ENCODE results near the gene TRAF3IP1. TPM values are rescaled to one million over a fixed set of nuclear protein-coding genes. Genes with fewer than 3 reads are reported as not detected.
A peak's percentile ranks its signal among the peaks of the same experiment; 100 is the strongest.
"Not testable (repeated sequence)": the region's sequence is repeated elsewhere in the genome, so short reads cannot be mapped to it uniquely, and the experiment has no call there.

The TRAF3IP1 gene, protein sequence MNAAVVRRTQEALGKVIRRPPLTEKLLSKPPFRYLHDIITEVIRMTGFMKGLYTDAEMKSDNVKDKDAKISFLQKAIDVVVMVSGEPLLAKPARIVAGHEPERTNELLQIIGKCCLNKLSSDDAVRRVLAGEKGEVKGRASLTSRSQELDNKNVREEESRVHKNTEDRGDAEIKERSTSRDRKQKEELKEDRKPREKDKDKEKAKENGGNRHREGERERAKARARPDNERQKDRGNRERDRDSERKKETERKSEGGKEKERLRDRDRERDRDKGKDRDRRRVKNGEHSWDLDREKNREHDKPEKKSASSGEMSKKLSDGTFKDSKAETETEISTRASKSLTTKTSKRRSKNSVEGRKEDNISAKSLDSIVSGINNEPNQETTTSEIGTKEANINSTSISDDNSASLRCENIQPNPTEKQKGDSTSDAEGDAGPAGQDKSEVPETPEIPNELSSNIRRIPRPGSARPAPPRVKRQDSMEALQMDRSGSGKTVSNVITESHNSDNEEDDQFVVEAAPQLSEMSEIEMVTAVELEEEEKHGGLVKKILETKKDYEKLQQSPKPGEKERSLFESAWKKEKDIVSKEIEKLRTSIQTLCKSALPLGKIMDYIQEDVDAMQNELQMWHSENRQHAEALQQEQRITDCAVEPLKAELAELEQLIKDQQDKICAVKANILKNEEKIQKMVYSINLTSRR
- total RNA-seq (10 to 100 TPM; 13.1 to 19.9 (median 17.2) TPM), polyA plus RNA-seq (6.3 TPM)
- long read RNA-seq, donor 1, partial matches to known transcripts: 8 of 34 reads
- long read RNA-seq, donor 1, other reads (novel, unspliced or antisense): 25 of 34 reads
- long read RNA-seq, donor 2, partial matches to known transcripts: 0 of 11 reads
- long read RNA-seq, donor 2, other reads (novel, unspliced or antisense): 11 of 11 reads
- long read RNA-seq, donor 3, partial matches to known transcripts: 6 of 10 reads
- long read RNA-seq, donor 3, other reads (novel, unspliced or antisense): 4 of 10 reads
- long read RNA-seq, donor 4, partial matches to known transcripts: 0 of 9 reads
- long read RNA-seq, donor 4, other reads (novel, unspliced or antisense): 9 of 9 reads

DNA sequence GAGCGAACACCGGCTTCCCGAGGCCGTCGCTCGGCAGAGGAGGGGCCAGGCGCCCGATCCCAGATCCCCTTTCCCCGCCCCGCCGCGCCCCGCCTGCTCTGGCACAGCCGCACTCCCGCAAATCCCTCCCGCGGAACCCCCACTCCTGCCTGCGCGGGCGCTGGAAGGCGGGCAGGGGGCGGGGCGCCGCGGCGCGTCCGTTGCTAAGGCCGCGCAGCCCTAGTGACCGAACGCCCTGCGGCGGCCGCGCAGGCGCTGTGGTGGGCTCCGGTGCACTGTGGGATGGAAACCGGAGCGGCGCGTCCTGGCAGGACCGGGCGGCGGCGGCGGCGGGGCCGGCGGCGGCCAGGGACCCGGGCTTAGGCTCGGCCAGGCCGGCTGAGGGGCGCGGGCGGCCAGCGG is at the start of gene TRAF3IP1:
Gene TRAF3IP1 (plus strand): TSS at position 273 of the 402 bp plus-strand sequence. CDS start 145 bp downstream, outside the sequence.
- Histone ChIP-seq H3K4me1 (ENCODE audit: control insufficient read depth, insufficient read depth, low read length) (no peaks in the 10 kb centered on the region), H3K27ac (ENCODE audit: low read length) (peak within 1 kb of the TSS; percentile 14), H3K27me3 (ENCODE audit: control insufficient read depth, insufficient read depth) (no peaks in the 10 kb centered on the region), H3K9me3 (ENCODE audit: control insufficient read depth, low read length) (no peaks in the 10 kb centered on the region), H3K4me3 (ENCODE audit: low read length) (peak within 1 kb of the TSS; percentile 89)
- ATAC-seq (peak; percentile 98 to 99), DNase-seq (peak; percentile 95 to 98 (median 97))
- WGBS: under 1% methylated on average over 58 of the region's 58 CpGs
- intact Hi-C loops (cut with DNase I): no loop called here

DNA sequence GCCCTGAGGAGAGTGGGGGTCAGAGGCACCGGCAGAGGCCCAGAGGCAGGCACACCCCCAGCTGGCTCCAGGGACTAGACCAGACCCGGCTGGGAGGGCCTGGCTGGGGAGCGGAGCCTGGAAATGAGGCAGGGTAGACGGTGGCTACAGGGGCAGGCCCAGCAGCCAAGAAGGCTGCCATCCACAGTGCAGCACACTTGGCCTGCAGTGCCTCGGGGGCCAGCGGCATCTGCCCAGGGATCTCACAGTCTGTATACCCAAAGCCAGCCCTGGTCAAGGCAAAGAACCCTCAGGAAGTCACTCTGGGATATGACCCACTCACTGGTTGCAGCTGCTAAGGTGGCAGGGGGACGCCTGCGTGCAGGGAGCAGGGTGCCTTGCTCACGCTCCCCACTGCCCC is 49.7 kb upstream of the TRAF3IP1 start:
- no peak overlapping the region for H3K4me3 ChIP-seq (ENCODE audit: low read length)
- H3K27me3 ChIP-seq (ENCODE audit: control insufficient read depth, insufficient read depth): no peaks in the 10 kb centered on the region
- 87% methylated on average over 9 of the region's 9 CpGs for WGBS
- H3K9me3 ChIP-seq (ENCODE audit: control insufficient read depth, low read length): no peaks in the 10 kb centered on the region
- H3K4me1 ChIP-seq (ENCODE audit: control insufficient read depth, insufficient read depth, low read length): no peaks in the 10 kb centered on the region
- peak in 2 of 3 donors; percentile 41 to 45 for DNase-seq
- intact Hi-C loops (cut with DNase I): no loop called here
- ATAC-seq: peak in 1 of 2 donors; percentile 22
- H3K27ac ChIP-seq (ENCODE audit: low read length): no peak overlapping the region

DNA sequence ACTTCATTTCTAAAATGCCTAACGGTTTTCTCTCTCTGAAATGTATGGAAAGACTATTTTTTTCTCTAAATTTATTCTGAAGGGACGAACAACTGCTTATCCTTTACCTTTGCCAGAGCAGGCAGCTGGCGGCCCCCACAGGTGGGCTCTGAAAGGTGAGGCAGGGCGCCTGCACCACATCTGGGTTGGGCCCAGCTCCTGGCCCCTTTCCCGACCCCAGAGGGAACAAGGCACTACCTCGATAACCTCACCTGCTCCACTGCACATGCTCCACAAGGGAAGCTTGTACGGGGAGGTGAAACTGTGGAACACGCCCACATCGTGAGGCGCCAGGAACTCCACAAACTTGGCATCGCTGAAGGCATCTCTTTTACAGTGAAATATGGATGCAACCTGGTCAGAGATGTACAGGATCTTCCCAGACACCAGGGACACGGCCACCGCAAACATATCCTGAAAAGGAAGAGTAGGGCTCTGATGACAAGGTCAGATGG is 49.2 kb upstream of the TRAF3IP1 start:
- 84% methylated on average over 13 of the region's 13 CpGs for WGBS

DNA sequence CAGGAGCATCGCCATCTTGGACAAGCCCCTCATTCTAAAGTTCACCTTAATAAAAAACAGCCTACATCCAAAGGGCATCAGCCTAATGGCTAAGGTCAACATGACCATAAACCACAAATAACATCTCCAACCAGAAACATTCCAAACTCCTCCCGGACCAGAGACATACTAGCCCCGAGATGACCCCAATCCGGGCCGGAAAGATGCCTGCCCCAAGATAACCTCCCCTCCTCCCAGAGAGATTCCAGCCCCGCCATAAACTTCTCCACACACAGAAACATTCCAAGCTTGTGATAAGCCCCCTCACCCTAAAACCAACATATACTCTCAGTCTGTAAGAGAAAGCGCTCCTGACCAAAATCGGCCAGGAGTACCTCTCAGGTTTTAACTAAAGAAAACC is 48.6 kb upstream of the TRAF3IP1 start:
- intact Hi-C loops (cut with DNase I); H3K4me1 ChIP-seq (ENCODE audit: control insufficient read depth, insufficient read depth, low read length); ATAC-seq; H3K27me3 ChIP-seq (ENCODE audit: control insufficient read depth, insufficient read depth); H3K9me3 ChIP-seq (ENCODE audit: control insufficient read depth, low read length); H3K27ac ChIP-seq (ENCODE audit: low read length); H3K4me3 ChIP-seq (ENCODE audit: low read length): not testable (repeated sequence)
- WGBS: 58% methylated on average over 8 of the region's 8 CpGs
- peak in 1 of 3 donors; percentile 1 for DNase-seq

More for the DNA sequence above, 49.2 kb upstream of the TRAF3IP1 start:
- DNase-seq (peak in 2 of 3 donors; percentile 32 to 43), ATAC-seq (no peak)
- no peak overlapping the region for H3K27ac ChIP-seq (ENCODE audit: low read length)
- H3K9me3 ChIP-seq (ENCODE audit: control insufficient read depth, low read length): no peaks in the 10 kb centered on the region
- H3K27me3 ChIP-seq (ENCODE audit: control insufficient read depth, insufficient read depth): no peaks in the 10 kb centered on the region
- H3K4me3 ChIP-seq (ENCODE audit: low read length): no peak overlapping the region
- no peaks in the 10 kb centered on the region for H3K4me1 ChIP-seq (ENCODE audit: control insufficient read depth, insufficient read depth, low read length)
- intact Hi-C loops (cut with DNase I): no loop called here

DNA sequence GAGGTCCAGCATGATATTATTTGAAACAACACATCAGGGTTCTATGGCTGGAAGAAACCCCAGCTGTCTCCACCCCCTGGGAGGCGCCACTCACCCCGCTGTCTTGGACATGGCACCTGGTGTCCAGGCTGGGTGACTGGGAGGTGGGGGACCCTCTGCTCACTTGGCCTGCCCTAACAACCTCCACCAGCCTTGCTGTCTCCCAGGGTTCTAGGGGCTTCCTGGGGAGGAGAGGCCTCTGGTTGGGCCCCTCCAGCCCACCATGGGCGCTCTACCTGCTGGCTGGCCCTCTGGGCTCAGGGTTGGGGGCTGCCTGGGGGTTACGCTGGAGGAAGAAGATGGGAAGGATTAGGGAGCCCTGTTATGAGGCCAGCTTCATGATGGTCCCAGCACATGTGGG is 48.2 kb upstream of the TRAF3IP1 start:
- no peak for ATAC-seq
- H3K27ac ChIP-seq (ENCODE audit: low read length): no peak overlapping the region
- H3K27me3 ChIP-seq (ENCODE audit: control insufficient read depth, insufficient read depth): no peaks in the 10 kb centered on the region
- no peak overlapping the region for H3K4me3 ChIP-seq (ENCODE audit: low read length)
- intact Hi-C loops (cut with DNase I): no loop called here
- WGBS: 98% methylated on average over 4 of the region's 4 CpGs
- DNase-seq: peak in 2 of 3 donors; percentile 19 to 28
- no peaks in the 10 kb centered on the region for H3K4me1 ChIP-seq (ENCODE audit: control insufficient read depth, insufficient read depth, low read length)
- no peaks in the 10 kb centered on the region for H3K9me3 ChIP-seq (ENCODE audit: control insufficient read depth, low read length)

DNA sequence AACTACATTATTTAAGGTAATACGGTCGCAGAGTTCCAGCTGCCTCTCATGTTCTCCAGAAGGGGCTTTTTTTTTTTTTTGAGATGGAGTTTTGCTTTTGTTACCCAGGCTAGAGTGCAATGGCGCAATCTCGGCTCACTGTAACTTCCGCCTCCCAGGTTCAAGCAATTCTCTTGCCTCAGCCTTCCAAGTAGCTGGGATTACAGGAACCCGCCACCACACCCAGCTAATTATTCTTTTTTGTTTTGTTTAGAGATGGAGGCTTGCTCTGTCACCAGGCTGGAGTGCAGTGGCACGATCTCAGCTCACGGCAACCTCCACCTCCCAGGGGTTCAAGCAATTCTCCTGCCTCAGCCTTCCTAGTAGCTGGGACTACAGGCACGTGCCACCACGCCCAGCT is 46.9 kb upstream of the TRAF3IP1 start:
- ATAC-seq; H3K4me1 ChIP-seq (ENCODE audit: control insufficient read depth, insufficient read depth, low read length); intact Hi-C loops (cut with DNase I); H3K27me3 ChIP-seq (ENCODE audit: control insufficient read depth, insufficient read depth); H3K9me3 ChIP-seq (ENCODE audit: control insufficient read depth, low read length); H3K27ac ChIP-seq (ENCODE audit: low read length); H3K4me3 ChIP-seq (ENCODE audit: low read length): not testable (repeated sequence)
- WGBS: 91% methylated on average over 10 of the region's 10 CpGs
- peak in 2 of 3 donors; percentile 3 to 17 for DNase-seq

DNA sequence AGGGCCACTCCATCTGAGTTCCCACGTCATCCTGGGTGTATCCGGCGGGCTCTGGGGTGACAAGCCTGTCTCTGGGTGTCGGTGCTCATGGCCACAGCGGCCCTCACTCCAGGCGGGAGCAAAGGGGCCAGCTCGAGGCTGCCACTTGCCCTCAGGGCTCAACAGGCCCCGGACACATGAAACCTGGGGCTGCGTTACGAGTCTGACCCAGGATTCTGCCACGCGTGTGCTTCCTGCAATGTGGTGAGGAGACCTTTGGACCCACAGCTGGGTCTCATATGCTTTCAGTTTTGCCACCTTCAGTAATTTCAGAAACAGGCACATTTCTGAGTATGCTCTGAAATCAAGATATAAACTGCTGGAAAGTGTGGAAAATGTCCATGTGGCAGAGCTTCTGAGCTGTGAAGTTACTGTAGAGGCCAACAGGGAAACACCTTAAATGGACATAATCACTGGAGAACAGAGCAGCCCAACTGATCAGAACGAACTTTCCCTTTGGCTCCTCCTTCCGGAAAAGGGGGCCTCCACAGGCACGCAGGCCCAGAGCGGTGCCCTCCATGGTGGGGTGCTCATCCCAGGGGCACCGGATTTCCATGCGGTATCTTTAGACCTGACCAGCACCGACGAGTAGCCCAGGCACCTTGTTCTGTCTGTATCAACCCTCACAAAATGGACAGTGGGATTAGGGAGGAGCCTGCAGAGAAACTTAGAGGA is 46.0 kb upstream of the TRAF3IP1 start:
- no peaks in the 10 kb centered on the region for H3K4me1 ChIP-seq (ENCODE audit: control insufficient read depth, insufficient read depth, low read length)
- DNase-seq (peak in 2 of 3 donors; percentile 26 to 33), ATAC-seq (no peak)
- H3K27ac ChIP-seq (ENCODE audit: low read length): no peak overlapping the region
- H3K9me3 ChIP-seq (ENCODE audit: control insufficient read depth, low read length): no peaks in the 10 kb centered on the region
- WGBS: 94% methylated on average over 20 of the region's 20 CpGs
- intact Hi-C loops (cut with DNase I): no loop called here
- H3K4me3 ChIP-seq (ENCODE audit: low read length): no peak overlapping the region
- no peaks in the 10 kb centered on the region for H3K27me3 ChIP-seq (ENCODE audit: control insufficient read depth, insufficient read depth)

DNA sequence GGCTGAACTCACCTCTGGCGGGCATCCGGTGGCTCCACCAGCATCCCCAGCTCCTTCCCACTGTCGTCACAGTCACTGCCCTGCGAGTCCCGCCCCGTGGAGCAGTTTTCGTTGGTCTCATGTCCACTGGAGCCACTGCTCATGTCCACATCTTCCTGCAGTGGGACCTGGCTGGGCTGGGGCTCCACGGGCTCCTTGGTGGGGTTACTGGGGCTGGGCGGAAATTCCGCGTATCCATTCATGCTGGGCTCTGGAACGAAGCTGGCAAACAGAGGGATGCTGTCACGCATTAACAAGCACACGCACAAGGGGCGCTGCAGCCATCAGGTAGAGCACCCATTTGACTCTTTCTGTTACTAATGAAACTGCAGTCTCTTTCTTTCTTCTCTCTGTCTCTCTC is 42.6 kb upstream of the TRAF3IP1 start:
- ATAC-seq (no peak), DNase-seq (peak in 2 of 3 donors; percentile 39 to 48)
- H3K9me3 ChIP-seq (ENCODE audit: control insufficient read depth, low read length): no peaks in the 10 kb centered on the region
- H3K4me3 ChIP-seq (ENCODE audit: low read length): no peak overlapping the region
- no peaks in the 10 kb centered on the region for H3K4me1 ChIP-seq (ENCODE audit: control insufficient read depth, insufficient read depth, low read length)
- no peak overlapping the region for H3K27ac ChIP-seq (ENCODE audit: low read length)
- WGBS: 89% methylated on average over 15 of the region's 15 CpGs
- intact Hi-C loops (cut with DNase I): no loop called here
- no peaks in the 10 kb centered on the region for H3K27me3 ChIP-seq (ENCODE audit: control insufficient read depth, insufficient read depth)

DNA sequence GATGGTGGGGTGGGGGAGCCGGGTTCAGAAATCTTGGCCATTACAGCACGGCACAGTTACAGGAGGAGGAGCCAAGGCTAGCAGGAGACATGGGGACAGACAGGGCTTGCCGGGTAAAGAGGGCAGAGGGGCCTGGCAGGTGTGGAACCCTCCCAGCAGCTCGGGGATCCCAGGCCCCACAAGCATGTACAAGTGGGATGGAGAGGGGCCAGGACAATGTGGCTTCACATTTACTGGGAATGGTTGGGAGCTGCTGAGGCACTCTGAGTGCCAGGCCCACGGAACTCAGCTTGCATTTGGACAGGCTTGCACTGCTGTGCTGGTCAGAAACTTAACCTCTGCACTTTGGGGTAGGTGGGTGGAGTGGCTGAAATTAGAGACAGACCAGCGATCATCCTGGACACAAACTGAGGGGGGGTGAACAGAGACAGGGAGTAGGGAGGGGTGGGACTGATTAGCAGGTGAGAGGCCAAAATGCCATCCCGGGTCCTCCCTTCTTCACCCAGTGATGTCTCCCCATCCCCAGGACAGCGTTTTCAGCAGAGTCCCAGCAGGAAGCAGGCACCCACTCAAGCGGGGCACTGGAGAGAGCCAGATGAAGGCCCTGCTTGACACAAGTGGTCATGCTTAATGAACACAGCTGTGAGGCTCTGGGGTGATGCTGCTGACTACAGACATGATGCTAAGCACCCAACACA is 41.5 kb upstream of the TRAF3IP1 start:
- Histone ChIP-seq H3K27ac (ENCODE audit: low read length) (no peak overlapping the region), H3K4me3 (ENCODE audit: low read length) (no peak overlapping the region)
- WGBS: 60% methylated on average over 9 of the region's 9 CpGs

DNA sequence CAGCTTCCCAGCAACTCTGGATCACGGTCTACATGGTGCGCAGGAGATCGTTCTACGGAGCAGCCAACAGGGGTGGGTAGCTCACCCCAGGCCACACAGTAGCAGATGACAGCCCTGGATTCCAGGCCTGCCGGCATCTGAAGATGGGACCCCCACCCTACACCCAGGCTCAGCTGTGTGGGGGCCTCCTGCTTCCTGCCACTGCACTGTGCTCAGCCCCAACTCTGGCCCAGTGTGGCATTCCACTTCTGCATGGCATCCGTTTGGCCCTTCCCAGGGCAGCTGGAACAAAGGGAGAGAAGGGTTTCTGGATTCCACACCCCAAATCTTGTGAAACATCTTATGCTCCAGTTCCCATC is 41.0 kb upstream of the TRAF3IP1 start:
- DNase-seq: peak in 1 of 3 donors; percentile 35
- 88% methylated on average over 6 of the region's 6 CpGs for WGBS
- no peaks in the 10 kb centered on the region for H3K27me3 ChIP-seq (ENCODE audit: control insufficient read depth, insufficient read depth)
- no peak overlapping the region for H3K27ac ChIP-seq (ENCODE audit: low read length)
- H3K4me3 ChIP-seq (ENCODE audit: low read length): no peak overlapping the region
- no peaks in the 10 kb centered on the region for H3K9me3 ChIP-seq (ENCODE audit: control insufficient read depth, low read length)
- intact Hi-C loops (cut with DNase I): no loop called here
- ATAC-seq: no peak
- peaks cover 2% of the 10 kb centered on the region for H3K4me1 ChIP-seq (ENCODE audit: control insufficient read depth, insufficient read depth, low read length)

More for the DNA sequence above, 41.5 kb upstream of the TRAF3IP1 start:
- intact Hi-C loops (cut with DNase I): no loop called here
- DNase-seq (peak in 2 of 3 donors; percentile 22 to 54), ATAC-seq (no peak)
- no peaks in the 10 kb centered on the region for H3K27me3 ChIP-seq (ENCODE audit: control insufficient read depth, insufficient read depth)
- no peaks in the 10 kb centered on the region for H3K9me3 ChIP-seq (ENCODE audit: control insufficient read depth, low read length)
- peaks cover 2% of the 10 kb centered on the region for H3K4me1 ChIP-seq (ENCODE audit: control insufficient read depth, insufficient read depth, low read length)

All from right cardiac atrium (tissue), 5 donors.